ENCODE data around the gene GBF1. TPM values are rescaled to one million over a fixed set of nuclear protein-coding genes. Genes with fewer than 3 reads are reported as not detected.
A peak's percentile ranks its signal among the peaks of the same experiment; 100 is the strongest.
"Not testable (repeated sequence)": the region's sequence is repeated elsewhere in the genome, so short reads cannot be mapped to it uniquely, and the experiment has no call there.

GBF1 gene
- total RNA-seq, 1 experiment from 2014 or later, result 50.6 TPM

GRCh38 chr10:102306710-102307109, 61.4 kb downstream of the GBF1 start:
- no peak for TF ChIP-seq CTCF (IDR thresholded peaks at IDR 0.05; ENCODE audit: unreplicated experiment)
- intact Hi-C loops (cut with micrococcal nuclease), result no loop called here
- Mint-ChIP-seq H3K4me3 (ENCODE audit: unreplicated experiment) (no peak overlapping the region), H3K27me3 (ENCODE audit: insufficient read depth, unreplicated experiment) (no peaks in the 10 kb centered on the region), H3K9me3 (ENCODE audit: unreplicated experiment) (no peaks in the 10 kb centered on the region), H3K36me3 (ENCODE audit: insufficient read depth, unreplicated experiment) (peaks cover 21% of the 10 kb centered on the region), H3K27ac (ENCODE audit: low read depth, unreplicated experiment) (no peak overlapping the region), H3K4me1 (ENCODE audit: insufficient read depth, unreplicated experiment) (peaks cover 22% of the 10 kb centered on the region)
- BruUV-seq (replicated peaks), result no TSS peak
- DNase-seq (ENCODE audit: unreplicated experiment), result no peak
- CTCF ChIA-PET, result interaction anchor here (0.6 kb wide), 1 partner anchor 9 kb away, joined by 4 read pairs; no protein-coding TSS in a partner anchor
- POLR2A ChIA-PET, result no interaction called here

GRCh38 chr10:102308318-102308717, 63.0 kb downstream of the GBF1 start:
- not testable (repeated sequence) for H3K27me3 Mint-ChIP-seq (ENCODE audit: insufficient read depth, unreplicated experiment)
- CTCF ChIA-PET, result interaction anchor here (1.2 kb wide), 2 partner anchors 39 to 44 kb away, joined by 4 to 5 read pairs; no protein-coding TSS in a partner anchor

GRCh38 chr10:102309236-102309635, 63.9 kb downstream of the GBF1 start:
- H3K4me1 Mint-ChIP-seq (ENCODE audit: insufficient read depth, unreplicated experiment), result peaks cover 26% of the 10 kb centered on the region
- no peaks in the 10 kb centered on the region for H3K9me3 Mint-ChIP-seq (ENCODE audit: unreplicated experiment)
- H3K36me3 Mint-ChIP-seq (ENCODE audit: insufficient read depth, unreplicated experiment), result peaks cover 20% of the 10 kb centered on the region
- no TSS peak for BruUV-seq (replicated peaks)
- no peak overlapping the region for H3K4me3 Mint-ChIP-seq (ENCODE audit: unreplicated experiment)
- TF ChIP-seq CTCF (IDR thresholded peaks at IDR 0.05; ENCODE audit: unreplicated experiment), result no peak
- ChIA-PET CTCF (interaction anchor here (0.6 to 1.2 kb wide), 4 partner anchors 27 to 1630 kb away, joined by 3 to 5 read pairs (median 4); no protein-coding TSS in a partner anchor), POLR2A (interaction anchor here (0.5 to 2.2 kb wide), 6 partner anchors 9 to 305 kb away, joined by 3 to 8 read pairs (median 3); partner anchors contain the start of gene GBF1)
- H3K27ac Mint-ChIP-seq (ENCODE audit: low read depth, unreplicated experiment), result peak overlapping the region; percentile 10
- intact Hi-C loops (cut with micrococcal nuclease), result no loop called here
- DNase-seq (ENCODE audit: unreplicated experiment), result no peak
- no peaks in the 10 kb centered on the region for H3K27me3 Mint-ChIP-seq (ENCODE audit: insufficient read depth, unreplicated experiment)

More at GRCh38 chr10:102308318-102308717, 63.0 kb downstream of the GBF1 start:
- POLR2A ChIA-PET, result interaction anchor here (2.2 kb wide), 1 partner anchor 10 kb away, joined by 8 read pairs; no protein-coding TSS in a partner anchor
- intact Hi-C loops (cut with micrococcal nuclease); H3K4me3 Mint-ChIP-seq (ENCODE audit: unreplicated experiment); H3K27ac Mint-ChIP-seq (ENCODE audit: low read depth, unreplicated experiment); BruUV-seq (replicated peaks); H3K9me3 Mint-ChIP-seq (ENCODE audit: unreplicated experiment); DNase-seq (ENCODE audit: unreplicated experiment): not testable (repeated sequence)
- H3K36me3 Mint-ChIP-seq (ENCODE audit: insufficient read depth, unreplicated experiment), result peaks cover 21% of the 10 kb centered on the region
- peaks cover 26% of the 10 kb centered on the region for H3K4me1 Mint-ChIP-seq (ENCODE audit: insufficient read depth, unreplicated experiment)

GRCh38 chr10:102309916-102310315, 64.6 kb downstream of the GBF1 start:
- POLR2A ChIA-PET, result interaction anchor here (0.8 to 1.2 kb wide), 3 partner anchors 16 to 57 kb away, joined by 3 read pairs; no protein-coding TSS in a partner anchor
- H3K4me3 Mint-ChIP-seq (ENCODE audit: unreplicated experiment), result no peak overlapping the region

More at GRCh38 chr10:102309916-102310315, 64.6 kb downstream of the GBF1 start:
- TF ChIP-seq CTCF (IDR thresholded peaks at IDR 0.05; ENCODE audit: unreplicated experiment), result no peak
- peaks cover 16% of the 10 kb centered on the region for H3K36me3 Mint-ChIP-seq (ENCODE audit: insufficient read depth, unreplicated experiment)
- CTCF ChIA-PET, result interaction anchor here (0.6 to 0.7 kb wide), 2 partner anchors 103 to 1631 kb away, joined by 3 read pairs; no protein-coding TSS in a partner anchor
- H3K27ac Mint-ChIP-seq (ENCODE audit: low read depth, unreplicated experiment), result peak overlapping the region; percentile 10
- no peaks in the 10 kb centered on the region for H3K27me3 Mint-ChIP-seq (ENCODE audit: insufficient read depth, unreplicated experiment)
- no peak for DNase-seq (ENCODE audit: unreplicated experiment)
- no TSS peak for BruUV-seq (replicated peaks)
- no peaks in the 10 kb centered on the region for H3K9me3 Mint-ChIP-seq (ENCODE audit: unreplicated experiment)
- intact Hi-C loops (cut with micrococcal nuclease), result no loop called here
- peaks cover 26% of the 10 kb centered on the region for H3K4me1 Mint-ChIP-seq (ENCODE audit: insufficient read depth, unreplicated experiment)
